Measurements from ENCODE around the gene SDK1. TPM values are rescaled to one million over a fixed set of nuclear protein-coding genes. Genes with fewer than 3 reads are reported as not detected.

Gene SDK1
- total and polyA plus RNA-seq, 2 of the 8 experiments (the other 6 are each of a cell fraction or from before 2014, with no cell fraction given) = 3.3 to 7.2 TPM

DNA sequence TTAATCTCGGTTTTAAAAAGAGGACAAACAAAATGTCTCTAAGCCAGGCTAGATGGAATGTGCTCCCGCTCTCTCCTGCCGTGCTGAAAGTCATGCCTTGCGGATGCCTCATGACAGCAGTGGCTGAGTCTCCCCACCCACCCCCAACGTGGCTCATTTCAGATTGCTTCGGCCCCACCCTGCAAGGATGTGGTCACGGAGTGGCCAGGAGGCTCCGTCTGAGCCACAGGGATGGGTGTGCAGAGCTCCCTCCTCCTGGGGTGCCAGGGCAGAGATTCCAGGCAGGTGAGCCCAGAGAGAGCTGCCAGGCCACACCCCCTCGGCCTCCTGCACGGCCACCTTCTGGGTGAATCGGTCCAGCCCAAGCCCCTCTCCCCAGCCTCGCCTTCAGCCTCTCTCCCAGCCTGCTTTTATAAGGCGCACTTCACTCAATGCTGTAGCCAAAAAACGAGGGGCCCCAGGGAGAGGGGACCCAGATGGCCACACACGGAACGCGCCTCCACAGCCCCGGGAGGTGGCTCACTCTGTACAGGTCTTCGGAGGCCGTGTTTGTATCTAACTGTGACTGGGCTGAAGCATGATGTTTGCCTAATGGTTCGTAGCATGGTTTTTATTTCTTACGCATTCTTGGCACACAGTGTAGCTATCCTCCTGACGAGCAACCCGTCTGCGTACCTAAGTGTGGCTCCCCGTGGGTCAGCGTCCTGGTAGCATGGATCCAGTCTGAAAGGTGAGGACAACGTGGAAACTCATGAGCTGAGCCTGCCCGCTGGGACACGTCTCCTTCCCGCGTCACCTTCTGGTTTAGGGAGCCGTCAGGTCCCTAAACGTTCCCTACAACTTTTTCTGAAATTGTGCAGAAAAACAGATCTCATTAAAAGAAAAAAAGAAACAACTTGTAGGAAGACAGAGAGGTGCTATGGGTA lies 967.3 kb downstream of the SDK1 start (continued):
- TF ChIP-seq NANOG (IDR thresholded peaks at IDR 0.05; ENCODE audit: insufficient read depth, low read depth, low read length, poor library complexity, severe bottlenecking) (no peak), CHD1 (IDR thresholded peaks at IDR 0.05; ENCODE audit: low read depth, low read length) (no peak), JUND (IDR thresholded peaks at IDR 0.05; ENCODE audit: low read length) (no peak), SRF (IDR thresholded peaks at IDR 0.05; ENCODE audit: low read depth, low read length) (no peak), ATF3 (IDR thresholded peaks at IDR 0.05; ENCODE audit: insufficient read depth, low read depth, low read length) (no peak), RBBP5 (IDR thresholded peaks at IDR 0.05; ENCODE audit: borderline replicate concordance, low read depth, low read length) (no peak)
- TF ChIP-seq, protein P1, sequence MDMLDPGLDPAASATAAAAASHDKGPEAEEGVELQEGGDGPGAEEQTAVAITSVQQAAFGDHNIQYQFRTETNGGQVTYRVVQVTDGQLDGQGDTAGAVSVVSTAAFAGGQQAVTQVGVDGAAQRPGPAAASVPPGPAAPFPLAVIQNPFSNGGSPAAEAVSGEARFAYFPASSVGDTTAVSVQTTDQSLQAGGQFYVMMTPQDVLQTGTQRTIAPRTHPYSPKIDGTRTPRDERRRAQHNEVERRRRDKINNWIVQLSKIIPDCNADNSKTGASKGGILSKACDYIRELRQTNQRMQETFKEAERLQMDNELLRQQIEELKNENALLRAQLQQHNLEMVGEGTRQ (IDR thresholded peaks at IDR 0.05; ENCODE audit: low read length) = no peak
